ENCODE results near the gene OR56A1.

DNA sequence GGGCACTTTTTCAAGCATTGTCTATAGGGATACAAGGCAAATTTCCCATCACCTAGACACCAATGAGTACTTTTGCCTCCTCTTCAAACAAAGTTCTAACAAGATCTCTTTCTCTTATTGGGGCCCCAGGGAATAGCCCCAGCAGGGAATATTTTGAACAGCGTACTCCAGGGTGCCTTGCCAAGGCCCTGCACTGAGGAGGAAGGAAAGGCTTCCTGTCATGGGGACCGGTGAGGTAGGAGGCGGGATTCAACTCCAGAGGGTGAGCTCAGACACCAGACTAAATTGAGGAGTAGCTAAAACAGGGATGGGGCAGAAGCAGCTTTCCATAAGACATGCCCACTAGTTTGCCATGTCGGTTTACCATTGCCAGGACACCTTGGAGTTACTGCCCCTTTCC is 48.9 kb upstream of the OR56A1 start:
- TF ChIP-seq, protein P1, sequence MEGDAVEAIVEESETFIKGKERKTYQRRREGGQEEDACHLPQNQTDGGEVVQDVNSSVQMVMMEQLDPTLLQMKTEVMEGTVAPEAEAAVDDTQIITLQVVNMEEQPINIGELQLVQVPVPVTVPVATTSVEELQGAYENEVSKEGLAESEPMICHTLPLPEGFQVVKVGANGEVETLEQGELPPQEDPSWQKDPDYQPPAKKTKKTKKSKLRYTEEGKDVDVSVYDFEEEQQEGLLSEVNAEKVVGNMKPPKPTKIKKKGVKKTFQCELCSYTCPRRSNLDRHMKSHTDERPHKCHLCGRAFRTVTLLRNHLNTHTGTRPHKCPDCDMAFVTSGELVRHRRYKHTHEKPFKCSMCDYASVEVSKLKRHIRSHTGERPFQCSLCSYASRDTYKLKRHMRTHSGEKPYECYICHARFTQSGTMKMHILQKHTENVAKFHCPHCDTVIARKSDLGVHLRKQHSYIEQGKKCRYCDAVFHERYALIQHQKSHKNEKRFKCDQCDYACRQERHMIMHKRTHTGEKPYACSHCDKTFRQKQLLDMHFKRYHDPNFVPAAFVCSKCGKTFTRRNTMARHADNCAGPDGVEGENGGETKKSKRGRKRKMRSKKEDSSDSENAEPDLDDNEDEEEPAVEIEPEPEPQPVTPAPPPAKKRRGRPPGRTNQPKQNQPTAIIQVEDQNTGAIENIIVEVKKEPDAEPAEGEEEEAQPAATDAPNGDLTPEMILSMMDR (IDR thresholded peaks at IDR 0.05) = no peak
- no peak for TF ChIP-seq POLR2A (IDR thresholded peaks at IDR 0.05; ENCODE audit: low read length)
- no peak for TF ChIP-seq RAD21 (conservative IDR thresholded peaks at IDR 0.05 in 1 of 2, IDR thresholded peaks at IDR 0.05 in 1 of 2)

Data from A549 (cell line).